Hepatocyte (in vitro differentiated cells): ENCODE results near the gene GRB10.

Source experiments
- EZH2 ChIP-seq: fragments of 200-600 bp; sonication (generic); IDR thresholded peaks from 2 replicates; pipeline ENCODE4 v1.6.1; 2016; ENCODE audit warnings: antibody characterized with exemption, mild to moderate bottlenecking, borderline replicate concordance
- TF ChIP-seq, protein P1 (sequence below): fragments of 200-600 bp; sonication (generic); IDR thresholded peaks from 2 replicates; pipeline ENCODE4 v1.5.1; 2016; ENCODE audit warnings: antibody characterized with exemption, mild to moderate bottlenecking; ENCODE audit not compliant: poor library complexity

DNA sequence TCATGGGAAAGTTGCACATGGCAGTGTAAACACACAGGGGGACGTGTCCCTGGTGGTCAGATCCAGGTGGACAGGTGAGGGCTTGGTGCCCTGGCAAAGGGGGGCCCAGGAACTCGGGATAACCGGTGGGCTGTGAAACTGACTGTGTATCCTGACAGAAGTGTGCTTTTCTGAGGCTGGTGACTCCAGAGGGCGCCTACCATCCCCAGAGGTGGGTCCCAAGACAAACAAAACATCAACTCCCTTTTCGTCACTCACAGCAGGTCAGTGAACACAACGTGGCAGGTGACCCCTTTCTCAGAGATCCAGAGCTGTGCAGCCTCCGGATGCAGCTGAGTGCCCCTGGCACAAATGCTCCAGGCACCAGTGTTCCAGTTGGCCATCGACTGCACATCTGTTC lies 161.5 kb downstream of the GRB10 start:
- TF ChIP-seq, protein P1, sequence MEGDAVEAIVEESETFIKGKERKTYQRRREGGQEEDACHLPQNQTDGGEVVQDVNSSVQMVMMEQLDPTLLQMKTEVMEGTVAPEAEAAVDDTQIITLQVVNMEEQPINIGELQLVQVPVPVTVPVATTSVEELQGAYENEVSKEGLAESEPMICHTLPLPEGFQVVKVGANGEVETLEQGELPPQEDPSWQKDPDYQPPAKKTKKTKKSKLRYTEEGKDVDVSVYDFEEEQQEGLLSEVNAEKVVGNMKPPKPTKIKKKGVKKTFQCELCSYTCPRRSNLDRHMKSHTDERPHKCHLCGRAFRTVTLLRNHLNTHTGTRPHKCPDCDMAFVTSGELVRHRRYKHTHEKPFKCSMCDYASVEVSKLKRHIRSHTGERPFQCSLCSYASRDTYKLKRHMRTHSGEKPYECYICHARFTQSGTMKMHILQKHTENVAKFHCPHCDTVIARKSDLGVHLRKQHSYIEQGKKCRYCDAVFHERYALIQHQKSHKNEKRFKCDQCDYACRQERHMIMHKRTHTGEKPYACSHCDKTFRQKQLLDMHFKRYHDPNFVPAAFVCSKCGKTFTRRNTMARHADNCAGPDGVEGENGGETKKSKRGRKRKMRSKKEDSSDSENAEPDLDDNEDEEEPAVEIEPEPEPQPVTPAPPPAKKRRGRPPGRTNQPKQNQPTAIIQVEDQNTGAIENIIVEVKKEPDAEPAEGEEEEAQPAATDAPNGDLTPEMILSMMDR = no peak
- TF ChIP-seq EZH2 = no peak
